SHP77 (cell line): Measurements from ENCODE around the gene CNOT8.

Source experiments
- DNase-seq, 2 experiments: peaks; one replicate each; lab custom pipeline; 2025; lab: John Stamatoyannopoulos, UW

Gene CNOT8

DNA sequence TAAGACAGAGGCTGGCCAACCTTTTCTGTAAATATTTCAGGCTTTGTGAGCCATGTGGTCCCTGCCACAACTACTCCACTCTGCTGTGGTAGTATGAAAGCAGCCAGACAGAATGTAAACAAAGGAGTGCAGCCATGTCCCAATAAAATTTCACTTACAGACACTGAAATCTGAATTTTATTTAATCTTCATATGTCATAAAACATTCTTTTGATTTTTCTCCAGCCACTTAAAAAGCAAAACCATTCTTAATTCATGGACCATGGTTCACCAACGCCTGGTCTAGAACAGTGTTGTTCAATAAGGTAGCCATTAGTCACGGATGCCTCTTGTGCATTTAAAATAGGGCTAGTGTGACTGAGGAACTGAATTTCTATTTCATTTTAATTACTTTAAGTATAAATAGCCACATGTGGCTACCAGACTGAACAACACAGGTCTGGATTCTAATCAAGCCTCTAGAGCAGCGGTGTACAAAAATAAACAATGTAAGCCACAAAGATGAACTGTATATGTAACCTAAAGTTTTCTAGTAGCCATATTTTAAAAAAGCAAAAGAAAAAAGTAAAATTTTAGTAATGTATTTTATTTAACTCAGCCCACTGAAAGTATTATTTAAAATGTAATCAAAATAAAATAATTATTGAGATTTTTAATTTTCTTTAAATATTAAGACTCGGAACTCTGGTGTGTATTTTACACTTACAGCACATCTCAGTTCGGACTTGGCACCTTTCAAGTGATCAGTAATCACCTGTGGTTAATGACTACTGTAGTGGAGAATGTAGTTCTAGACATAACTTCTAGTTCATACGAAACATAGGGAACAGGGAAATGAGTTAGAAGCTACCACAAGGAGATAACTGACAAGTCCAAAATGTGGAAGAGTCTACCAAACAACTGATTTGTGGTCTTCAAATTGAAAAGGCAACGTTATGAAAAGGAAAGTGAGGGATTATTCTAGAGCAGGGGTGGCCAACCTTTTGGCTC, 65.3 kb downstream of the CNOT8 start:
- DNase-seq, result no peak
